ENCODE results near the gene ZNF646.

Gene ZNF646

DNA sequence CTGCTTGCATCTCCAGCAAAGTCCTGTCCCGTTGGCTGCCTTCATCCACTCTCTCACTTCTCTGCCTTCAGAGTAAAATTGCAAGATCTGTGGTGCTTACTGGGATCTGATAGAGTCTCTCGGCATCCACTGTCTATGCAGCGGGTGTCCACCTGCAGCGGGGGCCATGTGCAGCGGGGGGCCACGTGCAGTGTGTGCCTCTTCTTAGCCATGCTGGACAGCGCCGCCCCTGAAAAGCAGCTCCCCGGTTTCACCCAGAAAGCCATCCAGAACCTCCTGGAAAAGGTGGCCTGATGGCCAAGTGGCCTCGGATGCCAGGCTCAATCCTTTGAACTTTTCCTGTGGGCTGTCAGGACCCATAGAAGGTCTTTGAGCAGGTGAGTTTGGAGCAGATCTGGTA lies 31.4 kb upstream of the ZNF646 start:
- FAIRE-seq: no peak

DNA sequence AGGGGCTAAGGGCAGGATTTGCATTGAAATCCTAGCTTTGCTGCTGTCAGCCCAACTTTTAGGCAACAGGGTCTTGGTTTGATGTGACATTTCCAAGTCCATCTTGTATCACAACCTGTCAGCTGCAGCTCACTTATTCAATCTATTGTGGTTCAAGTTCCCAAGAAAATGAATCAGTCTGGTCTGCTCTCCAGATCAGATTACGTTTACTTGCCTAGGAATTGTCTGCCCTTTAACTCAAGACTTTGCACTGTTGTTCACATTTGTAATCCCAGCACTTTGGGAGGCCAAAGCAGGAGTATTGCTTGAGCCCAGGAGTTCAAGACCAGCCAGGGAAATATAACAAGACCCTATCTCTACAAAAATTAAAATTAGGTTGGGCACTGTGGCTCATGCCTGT lies 30.9 kb upstream of the ZNF646 start:
- DNase-seq (ENCODE audit: insufficient read length) (no peak), FAIRE-seq (no peak)
- TF ChIP-seq POLR2AphosphoS5 (IDR thresholded peaks at IDR 0.05; ENCODE audit: low read depth, low read length) (no peak), POLR2A (IDR thresholded peaks at IDR 0.05; ENCODE audit: low read depth, low read length) (no peak), TAF1 (IDR thresholded peaks at IDR 0.05; ENCODE audit: borderline replicate concordance, low read depth, low read length) (no peak)

More for the DNA sequence above, 31.4 kb upstream of the ZNF646 start:
- DNase-seq (ENCODE audit: insufficient read length): no peak
- TF ChIP-seq POLR2A (IDR thresholded peaks at IDR 0.05; ENCODE audit: low read depth, low read length) (no peak), TAF1 (IDR thresholded peaks at IDR 0.05; ENCODE audit: borderline replicate concordance, low read depth, low read length) (no peak), POLR2AphosphoS5 (IDR thresholded peaks at IDR 0.05; ENCODE audit: low read depth, low read length) (no peak)

DNA sequence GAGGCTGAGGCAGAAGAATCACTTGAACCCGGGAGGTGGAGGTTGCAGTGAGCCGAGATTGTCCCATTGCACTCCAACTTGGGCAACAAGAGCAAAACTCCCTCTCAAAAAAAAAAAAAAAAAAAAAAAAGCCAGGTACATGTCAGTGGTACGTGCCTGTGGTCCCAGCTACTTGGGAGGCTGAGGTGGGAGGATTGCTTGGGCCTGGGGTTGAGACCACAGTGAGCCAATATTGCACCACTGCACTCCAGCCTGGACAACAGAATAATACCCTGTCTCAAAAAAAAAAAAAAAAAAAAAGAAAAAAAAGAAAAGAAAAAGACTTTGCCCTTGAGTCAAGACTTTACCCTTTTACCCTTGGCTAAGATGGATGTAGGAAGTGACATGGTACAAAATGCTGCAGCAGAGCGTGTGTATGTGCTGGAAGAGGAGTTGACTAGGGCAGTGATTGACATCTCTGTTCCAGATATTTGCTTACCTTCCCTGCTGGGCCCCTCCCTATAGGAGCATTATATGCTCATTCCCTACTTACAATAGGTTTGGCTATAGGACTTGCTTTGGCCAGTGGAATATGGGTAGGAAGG lies 30.2 kb upstream of the ZNF646 start:
- FAIRE-seq: no peak
- DNase-seq (ENCODE audit: insufficient read length): no peak
- no peak for TF ChIP-seq POLR2AphosphoS5 (IDR thresholded peaks at IDR 0.05; ENCODE audit: low read depth, low read length)
- no peak for TF ChIP-seq POLR2A (IDR thresholded peaks at IDR 0.05; ENCODE audit: low read depth, low read length)
- TF ChIP-seq TAF1 (IDR thresholded peaks at IDR 0.05; ENCODE audit: borderline replicate concordance, low read depth, low read length): no peak

DNA sequence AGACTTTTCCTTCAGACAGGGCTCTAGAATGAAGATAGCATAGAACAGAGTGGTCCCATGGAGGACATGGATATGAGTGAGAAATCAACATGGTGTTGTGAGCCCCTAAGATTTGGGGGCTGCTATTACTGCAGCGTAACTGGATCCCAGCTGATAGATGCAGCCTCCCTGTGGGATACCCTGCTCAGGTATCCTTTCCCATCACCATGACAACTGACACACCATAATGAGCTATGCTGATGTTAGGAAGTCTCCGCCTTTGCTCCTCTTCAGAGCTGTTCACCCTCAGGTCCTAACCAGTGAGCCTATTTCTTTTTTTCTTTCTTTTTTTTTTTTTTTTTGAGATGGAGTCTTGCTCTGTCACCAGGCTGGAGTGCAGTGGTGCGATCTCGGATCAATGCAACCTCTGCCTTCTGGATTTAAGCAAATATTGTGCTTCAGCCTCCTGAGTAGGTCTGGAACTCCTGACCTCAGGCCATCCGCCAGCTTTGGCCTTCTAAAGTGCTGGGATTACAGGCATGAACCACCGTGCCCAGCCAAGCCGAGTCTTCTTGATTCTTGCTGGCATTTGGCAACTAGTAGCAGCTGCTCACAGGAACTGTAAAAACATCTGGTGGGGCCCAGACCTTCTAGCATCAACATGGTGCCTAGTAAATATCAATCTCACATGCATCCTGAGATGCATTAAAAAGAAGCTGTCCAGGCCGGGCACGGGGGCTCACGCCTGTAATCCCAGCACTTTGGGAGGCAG lies 23.8 kb upstream of the ZNF646 start:
- TF ChIP-seq POLR2A (IDR thresholded peaks at IDR 0.05; ENCODE audit: low read depth, low read length): no peak
- DNase-seq (ENCODE audit: insufficient read length) (no peak), FAIRE-seq (no peak)

DNA sequence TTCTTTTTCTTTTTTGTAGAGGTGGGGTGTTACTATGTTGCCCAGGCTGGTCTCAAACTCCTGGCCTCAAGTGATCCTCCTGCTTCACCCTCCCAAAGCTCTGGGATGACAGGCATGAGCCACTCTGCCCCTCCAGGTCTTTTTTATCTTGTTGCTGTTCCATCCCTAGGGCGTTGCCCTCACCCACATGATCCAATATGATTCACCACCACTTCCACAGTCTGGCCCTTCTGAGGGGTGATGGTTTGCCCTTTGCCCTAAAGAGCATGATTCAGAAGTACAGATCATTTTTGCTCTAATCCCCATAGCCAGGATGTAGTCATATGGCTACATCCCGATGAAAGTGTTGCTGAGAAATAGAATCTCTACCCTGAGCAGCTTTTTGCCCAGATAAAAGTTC lies 22.1 kb upstream of the ZNF646 start:
- TF ChIP-seq TAF1 (IDR thresholded peaks at IDR 0.05; ENCODE audit: borderline replicate concordance, low read depth, low read length): no peak
- TF ChIP-seq POLR2A (IDR thresholded peaks at IDR 0.05; ENCODE audit: low read depth, low read length): no peak
- TF ChIP-seq POLR2AphosphoS5 (IDR thresholded peaks at IDR 0.05; ENCODE audit: low read depth, low read length): no peak
- FAIRE-seq: no peak

DNA sequence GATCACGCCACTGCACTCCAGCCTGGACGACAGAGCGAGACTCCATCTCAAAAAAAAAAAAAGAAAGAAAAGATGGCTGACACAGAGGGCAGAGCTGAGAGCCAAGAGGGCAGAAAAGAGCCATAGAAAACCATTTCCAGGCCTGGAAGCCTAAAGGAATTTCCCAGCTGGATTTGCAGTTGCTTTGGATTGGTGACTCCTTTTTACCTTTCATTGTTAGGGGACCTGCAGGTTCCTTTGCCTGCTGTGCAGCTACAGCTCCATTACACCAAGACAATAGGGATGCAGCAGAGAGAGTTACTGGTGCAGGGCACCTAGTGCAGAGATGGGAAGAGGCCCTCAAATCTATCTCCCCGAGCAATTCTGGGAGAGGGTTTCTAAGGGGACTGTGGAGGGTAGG lies 18.6 kb upstream of the ZNF646 start:
- TF ChIP-seq TAF1 (IDR thresholded peaks at IDR 0.05; ENCODE audit: borderline replicate concordance, low read depth, low read length) (no peak), POLR2A (IDR thresholded peaks at IDR 0.05; ENCODE audit: low read depth, low read length) (no peak), POLR2AphosphoS5 (IDR thresholded peaks at IDR 0.05; ENCODE audit: low read depth, low read length) (no peak)
- FAIRE-seq (no peak), DNase-seq (ENCODE audit: insufficient read length) (no peak)

More for the DNA sequence above, 22.1 kb upstream of the ZNF646 start:
- no peak for DNase-seq (ENCODE audit: insufficient read length)

DNA sequence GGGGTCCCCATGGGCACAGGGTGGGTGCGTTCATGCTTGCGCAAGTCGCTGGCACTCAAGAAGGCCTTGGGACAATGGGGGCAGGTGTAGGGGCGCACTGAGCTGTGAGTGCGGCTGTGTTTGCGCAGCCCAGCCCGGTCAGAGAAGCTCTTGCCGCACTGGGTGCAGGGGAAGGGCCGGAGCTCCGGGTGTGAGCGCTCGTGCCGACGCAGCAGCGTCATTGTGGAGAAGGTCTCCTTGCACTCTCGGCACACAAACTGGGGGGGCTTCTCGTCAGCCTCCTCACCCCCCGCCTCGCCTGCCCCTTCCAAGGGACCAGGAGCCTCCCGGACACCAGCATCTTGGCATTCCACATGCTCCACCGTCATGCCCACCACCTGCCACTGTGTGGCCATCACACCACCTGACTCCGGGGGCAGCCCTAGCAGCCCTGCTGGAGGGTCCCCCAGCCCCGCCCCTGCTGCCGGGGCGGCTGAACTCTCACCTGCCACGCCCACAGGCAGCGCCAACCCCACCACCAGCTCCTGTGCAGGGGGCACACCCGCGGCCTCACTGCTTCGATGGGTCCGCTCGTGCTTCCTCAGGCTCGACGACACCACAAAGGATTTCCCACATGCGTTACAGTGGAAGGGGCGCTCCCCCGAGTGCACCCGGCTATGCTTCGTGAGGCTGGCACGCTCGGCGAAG lies 13.0 kb upstream of the ZNF646 start:
- FAIRE-seq: no peak
- TF ChIP-seq POLR2A (IDR thresholded peaks at IDR 0.05; ENCODE audit: low read depth, low read length) (no peak), POLR2AphosphoS5 (IDR thresholded peaks at IDR 0.05; ENCODE audit: low read depth, low read length) (no peak), TAF1 (IDR thresholded peaks at IDR 0.05; ENCODE audit: borderline replicate concordance, low read depth, low read length) (no peak)

DNA sequence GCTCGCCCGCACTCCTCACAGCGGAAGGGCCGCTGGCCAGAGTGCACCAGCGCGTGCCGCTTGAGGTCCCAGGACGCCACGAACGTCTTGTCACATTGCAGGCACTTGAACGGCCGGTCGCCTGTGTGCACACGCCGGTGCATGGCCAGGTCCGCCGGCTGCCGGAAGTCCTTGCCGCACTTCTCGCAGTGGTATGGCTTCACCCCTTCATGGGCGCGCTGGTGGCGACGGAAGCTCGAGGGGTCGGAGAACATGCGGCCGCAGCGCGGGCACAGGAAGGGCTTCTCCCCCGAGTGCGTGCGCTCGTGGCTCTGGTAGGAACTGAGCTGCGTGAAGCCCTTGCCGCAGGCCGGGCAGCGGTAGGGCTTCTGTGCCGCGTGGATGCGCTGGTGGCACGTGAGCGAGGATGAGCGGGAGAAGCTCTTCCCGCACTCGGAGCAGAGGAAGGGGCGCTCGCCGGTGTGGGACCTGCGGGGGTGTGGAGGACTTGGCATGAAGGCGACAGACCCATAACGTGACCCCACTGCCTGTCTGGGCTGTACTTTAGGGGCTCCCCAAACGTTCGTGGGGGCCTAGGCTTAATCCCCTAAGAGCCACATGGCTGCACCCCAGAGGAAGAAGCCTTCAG lies 12.3 kb upstream of the ZNF646 start:
- FAIRE-seq (no peak), DNase-seq (ENCODE audit: insufficient read length) (no peak)
- TF ChIP-seq POLR2AphosphoS5 (IDR thresholded peaks at IDR 0.05; ENCODE audit: low read depth, low read length): no peak
- TF ChIP-seq TAF1 (IDR thresholded peaks at IDR 0.05; ENCODE audit: borderline replicate concordance, low read depth, low read length): no peak
- no peak for TF ChIP-seq POLR2A (IDR thresholded peaks at IDR 0.05; ENCODE audit: low read depth, low read length)

More for the DNA sequence above, 13.0 kb upstream of the ZNF646 start:
- DNase-seq (ENCODE audit: insufficient read length): no peak

DNA sequence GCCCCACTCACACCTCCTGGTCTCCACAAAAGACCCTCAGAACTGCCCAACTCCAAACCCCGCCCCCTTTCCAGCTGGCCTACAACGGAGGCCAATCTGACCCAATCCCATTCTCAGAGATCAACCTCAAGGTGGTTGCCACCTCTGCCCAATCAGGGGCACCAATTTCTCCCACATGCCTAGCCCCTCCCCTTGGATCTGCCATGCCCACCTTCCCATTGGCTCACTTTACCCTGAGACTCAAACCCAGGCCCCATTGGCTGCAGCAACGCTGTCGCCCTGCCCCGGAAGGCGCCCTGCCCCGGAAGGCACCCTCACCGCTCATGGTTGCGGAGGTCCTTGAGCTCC lies 10.8 kb upstream of the ZNF646 start:
- DNase-seq (ENCODE audit: insufficient read length): no peak
- FAIRE-seq: no peak
- TF ChIP-seq POLR2A (IDR thresholded peaks at IDR 0.05; ENCODE audit: low read depth, low read length) (no peak), POLR2AphosphoS5 (IDR thresholded peaks at IDR 0.05; ENCODE audit: low read depth, low read length) (no peak), TAF1 (IDR thresholded peaks at IDR 0.05; ENCODE audit: borderline replicate concordance, low read depth, low read length) (no peak)

DNA sequence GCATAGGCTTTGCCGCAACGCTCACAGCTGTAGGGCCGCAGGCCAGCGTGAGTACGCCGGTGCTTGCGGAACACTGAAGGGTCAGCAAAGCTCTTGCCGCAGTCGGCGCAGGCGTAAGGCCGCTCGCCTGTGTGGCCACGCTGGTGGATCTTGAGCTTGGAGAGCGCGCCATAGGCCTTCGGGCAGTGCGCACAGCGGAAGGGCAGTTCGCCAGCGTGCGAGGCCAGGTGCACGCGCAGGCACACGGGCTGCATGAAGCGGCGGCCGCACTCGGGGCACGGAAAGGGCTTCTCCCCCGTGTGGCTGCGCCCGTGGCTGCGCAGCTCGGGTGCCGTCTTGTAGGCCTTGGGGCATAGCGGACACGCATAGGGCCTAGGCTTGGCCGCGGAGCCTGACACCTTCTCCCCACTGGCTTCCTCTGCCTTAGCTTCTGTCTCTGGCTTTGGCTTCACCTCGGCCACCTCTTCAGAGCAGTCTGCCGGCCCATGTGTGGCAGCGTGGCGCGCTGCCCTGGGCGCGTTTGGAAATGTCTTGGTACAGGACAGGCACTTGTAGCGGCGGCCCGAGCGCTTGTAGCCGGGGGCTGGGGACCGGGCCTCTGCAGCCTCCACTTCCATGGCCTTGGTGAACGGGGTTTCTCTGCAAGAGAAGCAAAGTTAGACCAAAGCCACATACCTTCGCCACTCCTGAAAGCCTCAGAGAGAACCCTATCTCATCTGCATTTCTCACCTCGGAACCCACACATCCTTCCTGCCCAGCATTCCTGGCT lies 10.2 kb upstream of the ZNF646 start:
- DNase-seq (ENCODE audit: insufficient read length) (no peak), FAIRE-seq (no peak)
- no peak for TF ChIP-seq POLR2A (IDR thresholded peaks at IDR 0.05; ENCODE audit: low read depth, low read length)
- TF ChIP-seq TAF1 (IDR thresholded peaks at IDR 0.05; ENCODE audit: borderline replicate concordance, low read depth, low read length): no peak
- no peak for TF ChIP-seq POLR2AphosphoS5 (IDR thresholded peaks at IDR 0.05; ENCODE audit: low read depth, low read length)

DNA sequence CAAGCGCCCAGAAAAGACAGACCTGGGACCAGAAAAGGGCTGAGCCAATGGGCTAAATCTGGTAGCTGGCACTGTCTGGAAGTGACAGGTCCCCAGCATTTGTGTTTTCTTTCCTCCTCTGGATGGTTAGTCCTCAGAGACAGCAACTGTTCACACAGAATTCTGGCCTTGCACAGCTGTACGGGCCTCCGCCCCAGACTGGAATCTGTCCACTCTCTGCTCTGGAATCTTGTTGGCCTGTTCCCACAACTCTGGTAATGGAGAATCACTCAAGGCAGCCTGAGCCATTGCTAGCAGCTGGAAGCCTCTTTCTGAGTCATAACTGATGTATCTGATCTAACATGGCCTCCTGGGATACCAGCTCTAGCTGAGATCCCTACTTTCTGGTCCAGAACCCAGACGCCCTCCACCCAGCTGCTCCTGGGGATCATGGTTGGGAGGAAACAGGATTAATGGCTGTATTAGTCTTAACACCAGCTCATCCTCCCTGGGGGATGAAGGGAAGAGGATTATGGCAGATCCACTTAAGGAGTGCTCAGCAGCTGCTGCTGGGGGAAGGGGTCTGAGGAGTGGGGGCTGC lies 9.2 kb upstream of the ZNF646 start:
- TF ChIP-seq POLR2AphosphoS5 (IDR thresholded peaks at IDR 0.05; ENCODE audit: low read depth, low read length) (no peak), TAF1 (IDR thresholded peaks at IDR 0.05; ENCODE audit: borderline replicate concordance, low read depth, low read length) (no peak), POLR2A (IDR thresholded peaks at IDR 0.05; ENCODE audit: low read depth, low read length) (no peak)
- FAIRE-seq (no peak), DNase-seq (ENCODE audit: insufficient read length) (no peak)
